H9 (cell line): ENCODE results near the gene FBXL14. TPM values are rescaled to one million over a fixed set of nuclear protein-coding genes. Genes with fewer than 3 reads are reported as not detected.

Experiments used
- DNase-seq: peaks from one replicate; pipeline ENCODE4 v3.0.0-alpha.2; 2017
- H2AFZ ChIP-seq: one replicate; pipeline ENCODE4 v1.6.1; 2013; ENCODE audit warnings: mild to moderate bottlenecking, low read length, control low read depth, moderate library complexity
- H2AK5ac ChIP-seq: 2 replicates; pipeline ENCODE4 v1.6.1; 2013; ENCODE audit warnings: low read length, control low read depth, mixed read lengths; ENCODE audit not compliant: insufficient read length
- H2BK120ac ChIP-seq: one replicate; pipeline ENCODE4 v1.6.1; 2013; ENCODE audit warnings: low read depth, mild to moderate bottlenecking, low read length, control low read depth, inconsistent platforms; ENCODE audit not compliant: poor library complexity, severe bottlenecking
- H2BK12ac ChIP-seq: 2 replicates; pipeline ENCODE4 v1.6.1; 2013; ENCODE audit warnings: low read length, control low read depth, mixed read lengths, low read depth; ENCODE audit not compliant: insufficient read length
- H2BK15ac ChIP-seq: 2 replicates; pipeline ENCODE4 v1.6.1; 2013; ENCODE audit warnings: low read depth, low read length, control low read depth
- H2BK20ac ChIP-seq: one replicate; pipeline ENCODE4 v1.6.1; 2013; ENCODE audit warnings: low read depth, mild to moderate bottlenecking, low read length, control low read depth, inconsistent platforms; ENCODE audit not compliant: poor library complexity, severe bottlenecking
- H2BK5ac ChIP-seq: 2 replicates; pipeline ENCODE4 v1.6.1; 2013; ENCODE audit warnings: low read length, control low read depth, mixed read lengths; ENCODE audit not compliant: insufficient read length
- H3K14ac ChIP-seq: 2 replicates; pipeline ENCODE4 v1.6.1; 2013; ENCODE audit warnings: low read length, control low read depth; ENCODE audit not compliant: insufficient read depth
- H3K18ac ChIP-seq: 2 replicates; pipeline ENCODE4 v1.6.1; 2013; ENCODE audit warnings: low read depth, mild to moderate bottlenecking, mixed read lengths, low read length, control low read depth; ENCODE audit not compliant: insufficient read length
- H3K23ac ChIP-seq: 2 replicates; pipeline ENCODE4 v1.6.1; 2013; ENCODE audit warnings: low read length, control low read depth, mixed read lengths, low read depth; ENCODE audit not compliant: insufficient read length
- H3K23me2 ChIP-seq: 2 replicates; pipeline ENCODE4 v1.6.1; 2013; ENCODE audit warnings: low read depth, mild to moderate bottlenecking, mixed read lengths, low read length, control low read depth; ENCODE audit not compliant: insufficient read length, poor library complexity, severe bottlenecking
- H3K27ac ChIP-seq: 2 replicates; pipeline ENCODE4 v1.5.1; 2013; ENCODE audit warnings: low read length, control low read depth, mixed read lengths, low read depth; ENCODE audit not compliant: insufficient read length
- H3K27me3 ChIP-seq: 2 replicates; pipeline ENCODE4 v1.6.1; 2013; ENCODE audit warnings: low read length, control low read depth, inconsistent platforms; ENCODE audit not compliant: insufficient read depth
- H3K4ac ChIP-seq: 2 replicates; pipeline ENCODE4 v1.6.1; 2013; ENCODE audit warnings: low read depth, mild to moderate bottlenecking, control low read depth, inconsistent platforms, low read length, moderate library complexity
- H3K4me1 ChIP-seq: 2 replicates; pipeline ENCODE4 v1.6.1; 2013; ENCODE audit warnings: low read length, control low read depth, inconsistent platforms; ENCODE audit not compliant: insufficient read depth
- H3K4me2 ChIP-seq: 2 replicates; pipeline ENCODE4 v1.6.1; 2013; ENCODE audit warnings: low read length, control low read depth, mixed read lengths; ENCODE audit not compliant: insufficient read length, insufficient read depth
- H3K56ac ChIP-seq: 2 replicates; pipeline ENCODE4 v1.6.1; 2013; ENCODE audit warnings: low read depth, mild to moderate bottlenecking, mixed read lengths, low read length, control low read depth; ENCODE audit not compliant: insufficient read length
- H3K79me1 ChIP-seq: 2 replicates; pipeline ENCODE4 v1.6.1; 2013; ENCODE audit warnings: low read depth, mild to moderate bottlenecking, moderate library complexity, low read length, control low read depth, inconsistent platforms; ENCODE audit not compliant: insufficient read depth, poor library complexity, severe bottlenecking
- H3K79me2 ChIP-seq: 2 replicates; pipeline ENCODE4 v1.6.1; 2013; ENCODE audit warnings: low read length, control low read depth, inconsistent platforms; ENCODE audit not compliant: insufficient read depth
- H3K9ac ChIP-seq: 2 replicates; pipeline ENCODE4 v1.6.1; 2013; ENCODE audit warnings: low read length, control low read depth, mixed read lengths; ENCODE audit not compliant: insufficient read length; ENCODE audit errors: extremely low read depth
- H3K9me3 ChIP-seq: one replicate; pipeline ENCODE4 v1.6.1; 2013; ENCODE audit warnings: low read depth, low read length, inconsistent platforms; ENCODE audit not compliant: control insufficient read depth
- H3T11ph ChIP-seq: one replicate; pipeline ENCODE4 v1.6.1; 2013; ENCODE audit warnings: mild to moderate bottlenecking, low read length, control low read depth, inconsistent platforms
- H4K20me1 ChIP-seq: one replicate; pipeline ENCODE4 v1.6.1; 2013; ENCODE audit not compliant: control insufficient read depth, insufficient read length, insufficient read depth
- H4K5ac ChIP-seq: 2 replicates; pipeline ENCODE4 v1.6.1; 2013; ENCODE audit warnings: low read depth, mild to moderate bottlenecking, mixed read lengths, low read length, control low read depth; ENCODE audit not compliant: insufficient read length
- H4K8ac ChIP-seq: replicated peaks from 2 replicates; pipeline ENCODE4 v1.6.1; 2013; ENCODE audit warnings: low read length, control low read depth, mixed read lengths, low read depth; ENCODE audit not compliant: insufficient read length
- H4K91ac ChIP-seq: 2 replicates; pipeline ENCODE4 v1.6.1; 2013; ENCODE audit warnings: low read depth, mild to moderate bottlenecking, moderate library complexity, mixed read lengths, low read length, control low read depth; ENCODE audit not compliant: insufficient read length
- H3K27ac Mint-ChIP-seq, 3 experiments: 2 replicates in 2 of 3; 3 replicates in 1 of 3; pipeline ENCODE4 v1.8.0; 2020 to 2021; ENCODE audit warnings: mixed read lengths in 3 of 3, mild to moderate bottlenecking in 1 of 3, moderate library complexity in 1 of 3
- H3K27me3 Mint-ChIP-seq: 2 replicates; pipeline ENCODE4 v1.8.0; 2021; ENCODE audit warnings: low read depth, mild to moderate bottlenecking, moderate library complexity, mixed read lengths
- H3K36me3 Mint-ChIP-seq, 3 experiments: 2 replicates in 2 of 3; 3 replicates in 1 of 3; pipeline ENCODE4 v1.8.0; 2020 to 2021; ENCODE audit warnings: low read depth in 3 of 3, mixed read lengths in 3 of 3; ENCODE audit not compliant: insufficient read depth in 1 of 3
- H3K4me1 Mint-ChIP-seq, 2 experiments: 2 replicates each; pipeline ENCODE4 v1.8.0; 2020; ENCODE audit warnings: mixed read lengths in 2 of 2
- H3K4me3 Mint-ChIP-seq, 2 experiments: 2 replicates in 1 of 2; 3 replicates in 1 of 2; pipeline ENCODE4 v1.8.0; 2020 to 2021; ENCODE audit warnings: mild to moderate bottlenecking in 2 of 2, mixed read lengths in 2 of 2, moderate library complexity in 1 of 2
- H3K9me3 Mint-ChIP-seq, 2 experiments: 2 replicates in 1 of 2; 3 replicates in 1 of 2; pipeline ENCODE4 v1.8.0; 2020; ENCODE audit warnings: mild to moderate bottlenecking in 2 of 2, mixed read lengths in 2 of 2, moderate library complexity in 1 of 2
- WGBS: extraction: QIAGEN DNeasy Blood & Tissue Kit; methylation state at CpG from one replicate; pipeline ENCODE4 v1.1.7; 2013; ENCODE audit warnings: missing lambda C conversion rate, low lambda C conversion rate, mixed read lengths; ENCODE audit not compliant: insufficient read length; ENCODE audit errors: extremely low coverage; 5-methylcytosine and 5-hydroxymethylcytosine counted together
- total RNA-seq: library from RNA; stranded (reverse); gene quantifications from 2 replicates; pipeline ENCODE4 v1.2.1, GENCODE V29; 2021
- TF ChIP-seq, protein P1 (sequence below): fragments of 200-600 bp; sonication (generic); conservative IDR thresholded peaks from 3 replicates; pipeline ENCODE4 v1.8.0; 2021; ENCODE audit warnings: antibody characterized with exemption, mild to moderate bottlenecking

The FBXL14 gene
- total RNA-seq, 1 experiment from 2014 or later, result 15.6 TPM

DNA sequence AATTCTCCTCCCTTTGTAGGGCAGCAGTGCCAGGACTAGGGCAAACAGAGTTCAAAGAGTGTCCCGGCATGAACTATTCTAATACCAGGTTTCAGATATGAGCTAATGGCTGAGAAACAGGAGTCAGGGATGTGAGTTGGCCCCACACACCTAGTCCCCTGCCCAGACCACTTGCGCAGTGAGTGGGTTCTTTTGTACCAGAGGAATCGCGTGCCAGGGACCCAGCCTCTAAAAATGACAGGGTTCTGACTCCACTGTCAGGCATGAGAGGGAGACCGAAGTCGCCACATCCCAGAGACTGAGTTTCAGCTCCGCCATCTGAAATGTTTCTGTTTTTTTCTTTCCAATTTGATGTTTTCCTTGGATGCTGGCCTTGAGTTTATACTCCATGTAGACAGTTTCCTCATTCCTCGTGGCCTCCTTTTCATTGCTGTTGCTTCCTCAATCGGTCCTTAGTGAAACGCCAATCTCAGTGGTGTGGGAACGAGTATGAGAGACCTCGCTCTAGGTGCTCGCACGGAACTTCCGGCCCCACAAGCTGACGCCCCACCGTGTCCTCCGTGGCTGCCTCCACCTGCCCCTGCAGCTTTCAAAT, 31.5 kb downstream of the FBXL14 start:
- H3K79me1 ChIP-seq, result no peaks in the 10 kb centered on the region
- H2AK5ac ChIP-seq, result no peak overlapping the region
- no peak overlapping the region for H3T11ph ChIP-seq
- no peak overlapping the region for H4K91ac ChIP-seq
- WGBS, result no CpG with 5 or more reads among the region's 18 CpGs
- TF ChIP-seq, protein P1, sequence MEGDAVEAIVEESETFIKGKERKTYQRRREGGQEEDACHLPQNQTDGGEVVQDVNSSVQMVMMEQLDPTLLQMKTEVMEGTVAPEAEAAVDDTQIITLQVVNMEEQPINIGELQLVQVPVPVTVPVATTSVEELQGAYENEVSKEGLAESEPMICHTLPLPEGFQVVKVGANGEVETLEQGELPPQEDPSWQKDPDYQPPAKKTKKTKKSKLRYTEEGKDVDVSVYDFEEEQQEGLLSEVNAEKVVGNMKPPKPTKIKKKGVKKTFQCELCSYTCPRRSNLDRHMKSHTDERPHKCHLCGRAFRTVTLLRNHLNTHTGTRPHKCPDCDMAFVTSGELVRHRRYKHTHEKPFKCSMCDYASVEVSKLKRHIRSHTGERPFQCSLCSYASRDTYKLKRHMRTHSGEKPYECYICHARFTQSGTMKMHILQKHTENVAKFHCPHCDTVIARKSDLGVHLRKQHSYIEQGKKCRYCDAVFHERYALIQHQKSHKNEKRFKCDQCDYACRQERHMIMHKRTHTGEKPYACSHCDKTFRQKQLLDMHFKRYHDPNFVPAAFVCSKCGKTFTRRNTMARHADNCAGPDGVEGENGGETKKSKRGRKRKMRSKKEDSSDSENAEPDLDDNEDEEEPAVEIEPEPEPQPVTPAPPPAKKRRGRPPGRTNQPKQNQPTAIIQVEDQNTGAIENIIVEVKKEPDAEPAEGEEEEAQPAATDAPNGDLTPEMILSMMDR, result no peak
- H2BK20ac ChIP-seq, result no peak overlapping the region
- H3K9me3 Mint-ChIP-seq, result no peaks in the 10 kb centered on the region
- H3K27me3 ChIP-seq, result no peaks in the 10 kb centered on the region
- H4K8ac ChIP-seq, result no peak overlapping the region
- no peak overlapping the region for H3K4ac ChIP-seq
- H2BK5ac ChIP-seq, result no peak overlapping the region
- no peak overlapping the region for H3K9ac ChIP-seq
- H2AFZ ChIP-seq, result no peak overlapping the region
- no peaks in the 10 kb centered on the region for H3K23me2 ChIP-seq
- H3K27me3 Mint-ChIP-seq, result peaks cover 7% of the 10 kb centered on the region
- no peaks in the 10 kb centered on the region for H3K9me3 ChIP-seq
- no peak overlapping the region for H2BK15ac ChIP-seq
- DNase-seq, result no peak
- H3K4me2 ChIP-seq, result no peak overlapping the region
- no peak overlapping the region for H3K23ac ChIP-seq
- H3K36me3 Mint-ChIP-seq, result no peaks in the 10 kb centered on the region; a peak in 1 of 7 replicates
- peaks cover 14 to 16% of the 10 kb centered on the region in 2 experiments; a peak in 3 of 4 replicates for H3K4me1 Mint-ChIP-seq
- no peak overlapping the region for H3K56ac ChIP-seq
- no peak overlapping the region for H3K27ac ChIP-seq
- 0 out of 2 replicates have a peak, but pooled peaks cover 2% of the 10 kb centered on the region for H3K4me1 ChIP-seq
- no peak overlapping the region for H3K18ac ChIP-seq
- H3K4me3 Mint-ChIP-seq, result no peak overlapping the region
- H3K79me2 ChIP-seq, result no peaks in the 10 kb centered on the region
- no peak overlapping the region for H3K27ac Mint-ChIP-seq
- H2BK120ac ChIP-seq, result no peak overlapping the region
- H3K14ac ChIP-seq, result no peak overlapping the region
- no peak overlapping the region for H2BK12ac ChIP-seq
- H4K20me1 ChIP-seq, result no peaks in the 10 kb centered on the region
- no peak overlapping the region for H4K5ac ChIP-seq
